Measurements from ENCODE around the gene S100A8.
"Not testable (repeated sequence)": the region's sequence is repeated elsewhere in the genome, so short reads cannot be mapped to it uniquely, and the experiment has no call there.

S100A8 gene

DNA sequence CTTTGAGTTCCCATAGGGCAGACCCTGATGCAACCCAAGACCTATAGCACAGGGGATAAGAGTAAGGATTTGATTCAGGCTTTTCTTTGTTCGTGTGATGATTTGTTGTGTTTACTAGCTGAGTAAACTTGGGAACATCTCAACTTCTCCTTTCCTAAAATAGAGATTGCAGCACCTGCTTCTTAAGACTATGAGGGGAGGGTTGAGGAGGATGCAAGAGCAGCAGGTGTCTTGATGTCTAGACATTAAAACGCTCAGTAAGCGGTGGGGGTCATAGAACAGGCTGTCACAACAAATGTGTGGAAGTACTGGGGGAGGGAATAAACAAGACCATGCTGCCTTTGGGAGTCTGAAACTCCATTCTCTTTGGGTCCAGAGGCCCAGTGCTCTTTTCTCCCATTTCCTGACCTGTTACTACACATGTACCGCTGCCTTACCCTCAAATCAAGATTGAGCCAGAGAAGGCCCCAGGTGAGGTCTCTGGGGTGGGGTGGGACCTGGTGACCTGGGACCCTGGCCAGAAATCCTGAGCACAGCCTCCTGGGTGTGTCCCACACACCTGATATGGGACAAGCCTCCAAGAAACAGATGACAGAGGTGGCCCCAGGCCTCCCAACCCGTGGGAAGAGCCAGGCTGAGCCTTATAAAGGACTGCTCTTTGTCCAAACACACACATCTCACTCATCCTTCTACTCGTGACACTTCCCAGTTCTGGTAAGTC lies 25.1 kb upstream of the S100A8 start, which contains the start of gene S100A7A:
Gene S100A7A, plus strand, starts transcription at position 671 of the 721 bp plus-strand sequence. CDS start 1,563 bp downstream, outside the sequence.
- DNase-seq (ENCODE audit: low spot score), result no peak

DNA sequence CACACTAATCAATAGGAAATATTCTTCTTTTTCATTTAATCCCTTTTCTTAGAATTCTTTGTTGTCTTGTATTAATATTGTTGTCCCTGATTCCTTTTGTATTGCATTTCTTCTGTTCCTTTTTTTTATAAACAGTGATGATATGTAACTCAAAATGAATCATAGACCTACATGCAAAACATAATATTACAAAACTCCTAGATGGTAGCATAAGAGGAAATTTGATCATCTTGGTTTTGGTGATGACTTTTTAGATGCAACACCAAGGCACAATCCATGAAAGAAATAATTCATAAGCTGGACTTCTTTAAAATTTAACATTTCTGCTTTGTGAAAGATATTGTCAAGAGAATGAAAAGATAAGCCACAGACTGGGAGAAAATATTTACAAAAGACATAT lies 23.1 kb upstream of the S100A8 start:
- not testable (repeated sequence) for DNase-seq (ENCODE audit: low spot score)

- DNase-seq (ENCODE audit: low spot score), result not testable (repeated sequence)
Observed at GRCh38 chr1:153407274-153407673, 16.4 kb upstream of the S100A8 start.

DNA sequence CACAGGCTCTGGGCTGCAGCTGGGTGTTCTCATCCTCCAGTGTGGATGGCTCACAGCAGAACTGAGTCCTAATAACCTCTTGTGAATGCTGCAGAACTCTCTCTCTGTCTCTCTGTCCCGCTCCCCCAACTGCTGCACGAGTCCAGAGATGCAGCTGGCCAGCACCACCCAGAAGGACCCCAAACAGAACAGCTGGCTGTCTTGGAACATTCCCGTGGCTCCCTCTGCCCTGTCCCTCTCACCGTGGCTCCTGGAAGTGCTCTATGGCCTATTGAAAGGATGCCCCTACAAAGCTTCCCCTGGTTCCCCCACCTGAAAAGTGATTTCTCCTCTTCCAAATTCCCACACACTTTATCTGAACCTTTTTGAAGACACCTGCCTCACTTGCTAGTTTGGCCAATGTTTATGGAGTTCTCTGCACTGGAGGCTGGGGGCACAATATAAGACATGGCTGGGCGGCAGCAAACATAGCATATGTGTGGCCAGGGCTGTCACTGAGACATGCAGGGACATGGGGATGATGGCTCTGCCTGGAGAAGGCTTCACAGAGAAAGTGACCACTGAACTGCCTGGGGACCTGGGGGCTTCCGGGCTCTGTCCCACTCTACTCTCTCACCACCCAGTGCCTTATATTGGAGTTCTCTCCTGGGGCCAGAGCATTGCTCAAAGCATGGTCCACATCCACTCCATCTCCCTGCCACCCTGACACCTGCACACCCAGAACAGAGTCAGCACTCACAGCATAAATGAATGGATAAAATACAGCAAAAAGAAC lies 15.1 kb upstream of the S100A8 start:
- DNase-seq (ENCODE audit: low spot score), result not testable (repeated sequence)

DNA sequence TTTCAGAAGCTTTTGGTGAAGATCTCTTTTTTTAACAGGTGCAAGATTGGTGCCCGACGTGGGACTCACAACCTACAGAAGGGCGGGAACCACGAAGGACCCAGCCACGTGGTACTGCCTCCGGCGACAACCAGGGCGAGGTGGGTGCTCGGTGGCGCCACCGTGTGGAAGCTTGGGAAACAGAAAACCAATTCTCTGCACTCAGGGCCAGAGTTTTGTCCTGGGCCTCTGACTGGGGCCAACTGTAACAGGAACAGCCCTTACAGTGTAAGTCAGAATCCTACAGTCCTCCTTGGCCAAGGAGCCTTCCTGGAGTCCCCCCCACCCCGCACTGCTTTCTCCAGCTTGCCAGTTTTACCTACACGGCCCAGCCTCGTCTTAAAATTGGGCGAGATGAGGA lies 13.9 kb upstream of the S100A8 start:
- peak; percentile 41 for DNase-seq (ENCODE audit: low spot score)

DNA sequence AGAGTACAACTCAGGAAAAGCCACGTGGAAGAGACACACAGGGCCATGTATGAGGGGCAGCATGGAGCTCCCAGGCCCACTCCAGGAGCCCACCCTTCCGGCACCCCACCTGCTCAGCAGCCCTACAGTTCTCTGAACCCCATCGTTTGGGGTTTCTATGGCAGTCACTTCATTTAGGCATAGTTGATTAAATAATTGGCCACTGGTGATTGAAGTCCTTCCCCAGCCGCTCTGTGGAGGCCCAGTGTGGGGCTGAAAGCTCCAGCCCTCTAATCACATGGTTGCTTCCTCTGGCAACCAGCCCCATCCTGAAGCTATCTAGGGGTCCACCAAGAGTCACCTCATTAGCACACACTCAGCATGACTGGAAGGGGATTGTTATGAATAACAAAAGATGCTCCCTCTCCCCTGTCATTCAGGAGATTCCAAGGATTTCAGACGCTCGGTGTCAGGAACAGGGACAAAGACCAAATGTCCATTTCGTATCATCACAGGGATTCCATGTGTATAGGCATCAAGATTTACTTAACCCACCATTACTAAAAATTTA lies 13.3 kb upstream of the S100A8 start:
- DNase-seq (ENCODE audit: low spot score), result no peak

DNA sequence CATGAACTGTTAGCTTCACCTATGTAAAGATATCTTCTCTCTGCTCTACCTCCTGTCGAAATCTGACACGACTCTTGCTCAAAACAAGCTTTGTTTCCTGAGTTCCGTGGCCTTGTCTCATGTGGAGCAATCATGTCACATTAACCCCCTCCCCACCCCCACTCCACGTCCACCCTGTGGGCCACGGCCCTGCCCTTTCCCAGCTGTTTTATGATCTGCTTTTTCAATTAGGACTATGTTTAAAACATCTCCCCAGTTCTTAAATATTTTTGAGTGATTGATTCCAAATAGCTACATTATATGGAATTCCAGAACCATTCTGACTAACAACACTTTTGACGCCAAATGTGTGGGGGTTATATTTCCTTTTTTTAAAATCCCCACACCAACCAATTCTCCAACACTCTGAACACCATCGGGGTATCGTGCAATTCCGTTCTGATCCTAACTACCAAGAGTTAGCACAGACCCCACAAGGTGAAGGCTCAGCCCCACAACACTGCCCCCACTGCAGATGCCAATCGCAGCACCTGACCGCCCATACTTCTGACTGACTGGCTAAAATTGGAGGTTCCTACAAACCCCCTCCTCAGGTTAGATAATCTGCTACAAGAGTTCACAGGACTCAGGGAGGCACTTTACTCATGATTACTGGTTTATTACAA lies 12.7 kb upstream of the S100A8 start:
- DNase-seq (ENCODE audit: low spot score), result no peak

- no peak for DNase-seq (ENCODE audit: low spot score)
Observed at GRCh38 chr1:153402226-153402625, 11.4 kb upstream of the S100A8 start.

DNA sequence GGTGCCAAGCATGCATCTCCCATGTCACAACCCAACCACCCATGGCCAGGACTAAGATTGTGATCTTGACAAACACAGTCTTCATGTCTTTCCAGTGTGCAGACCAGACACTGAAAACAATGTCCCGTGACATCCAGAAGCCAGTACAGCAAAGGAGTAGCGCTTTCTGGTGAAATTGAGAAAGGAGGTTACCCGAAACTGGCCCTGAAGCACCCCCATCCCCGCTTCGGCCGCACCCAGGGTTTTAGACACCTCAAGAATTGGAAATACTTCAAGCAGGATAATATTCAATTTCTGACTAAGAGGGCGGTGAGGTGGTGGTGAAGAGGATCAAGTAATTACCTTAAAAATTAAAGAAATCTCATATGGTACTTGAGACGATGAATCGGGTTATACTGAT lies 10.6 kb upstream of the S100A8 start:
- DNase-seq (ENCODE audit: low spot score), result no peak

DNA sequence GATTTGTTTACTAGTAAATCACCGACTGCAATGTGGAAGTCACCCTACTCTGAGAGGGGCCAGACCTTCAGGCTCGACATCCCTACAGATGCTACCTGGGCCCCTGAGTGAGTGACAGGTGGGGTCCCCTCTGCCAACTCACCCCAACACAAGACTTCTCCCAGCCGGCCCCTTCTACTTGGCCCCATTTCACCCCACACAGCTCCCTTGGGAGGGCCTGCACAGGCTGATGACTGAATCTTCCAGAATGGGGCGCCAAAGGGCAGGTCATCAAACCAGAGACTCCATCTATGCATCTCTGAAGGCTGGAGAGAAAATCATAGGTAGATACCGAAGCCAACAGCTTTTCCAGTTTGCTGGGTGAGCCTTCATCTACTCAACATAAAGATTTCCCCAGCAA lies 9.4 kb upstream of the S100A8 start:
- no peak for DNase-seq (ENCODE audit: low spot score)

DNA sequence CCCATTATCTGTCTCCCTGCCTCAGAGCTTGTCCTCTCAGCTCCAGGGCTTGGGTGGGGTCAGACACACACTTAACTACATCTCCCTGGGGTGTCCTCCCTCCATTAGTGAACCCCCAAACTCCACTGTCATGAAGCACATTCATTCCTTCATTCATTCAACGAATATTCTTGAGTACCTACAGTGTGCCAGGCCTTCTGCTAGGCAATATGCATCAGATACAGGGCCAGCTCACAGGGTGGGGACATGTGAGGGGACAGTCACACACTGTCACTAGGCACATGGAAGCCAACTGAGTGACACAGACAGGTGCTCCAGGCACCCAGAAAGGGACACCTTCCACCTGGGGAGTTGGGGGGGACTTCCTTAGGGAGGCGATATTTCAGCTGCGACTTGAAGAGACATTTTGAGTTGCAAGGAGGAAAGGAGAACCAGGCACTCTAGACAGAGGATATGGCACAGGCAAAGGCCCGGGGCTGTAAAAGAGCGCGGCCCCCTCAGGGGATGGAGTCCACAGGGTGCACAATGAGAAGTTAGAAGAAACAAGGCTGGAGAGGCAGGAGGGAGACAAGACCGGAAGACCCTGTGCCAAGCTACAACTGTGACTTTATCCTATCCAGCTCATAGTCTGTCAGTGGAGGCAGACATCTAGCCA lies 8.7 kb upstream of the S100A8 start:
- no peak for DNase-seq (ENCODE audit: low spot score)

- no peak for DNase-seq (ENCODE audit: low spot score)
Observed at GRCh38 chr1:153397924-153398651, 7.2 kb upstream of the S100A8 start.

DNA sequence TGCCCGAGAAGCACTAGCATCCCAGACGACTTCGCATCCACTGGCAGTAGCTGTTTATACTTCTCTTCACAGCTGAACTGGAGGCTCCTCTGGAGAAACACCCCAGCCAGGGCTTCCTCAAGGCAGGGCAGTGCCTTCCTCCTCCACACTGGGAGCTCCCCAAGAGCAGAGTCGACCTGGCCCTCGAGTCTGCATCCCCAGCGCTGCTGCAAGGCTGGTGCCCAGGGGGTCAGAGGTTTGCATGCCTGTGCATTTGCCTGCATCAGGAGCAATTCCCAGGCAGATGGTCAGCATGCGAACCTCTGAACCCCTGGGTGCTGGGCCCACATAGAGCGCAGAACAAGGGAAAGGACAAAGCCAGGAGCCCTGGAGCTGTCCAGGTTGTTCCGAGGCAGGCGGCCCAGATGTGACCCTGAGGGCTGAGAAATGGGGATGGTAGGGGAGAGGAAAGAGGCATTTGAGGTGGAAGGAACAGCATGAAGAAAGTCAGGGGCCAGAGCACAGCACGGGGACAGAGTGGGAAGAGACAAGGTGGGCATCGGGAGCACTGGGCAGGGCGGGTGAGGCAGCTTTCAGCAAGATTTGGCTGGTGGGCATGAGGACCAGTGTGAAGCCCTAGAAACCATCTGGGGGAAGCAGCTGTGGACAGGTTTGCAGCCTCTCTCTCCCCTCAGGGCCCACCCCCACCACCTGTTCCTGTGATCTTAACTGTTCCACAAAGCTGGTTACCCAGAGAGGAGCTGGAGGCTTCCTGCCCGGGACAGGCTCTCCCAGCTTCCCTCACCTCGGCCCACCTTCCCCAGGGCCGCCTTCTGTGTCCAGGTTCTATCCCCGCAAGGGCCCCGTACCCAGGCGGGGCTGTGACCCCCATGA lies 6.4 kb upstream of the S100A8 start:
- no peak for DNase-seq (ENCODE audit: low spot score)

GRCh38 chr1:153396461-153396860 lies 5.6 kb upstream of the S100A8 start:
- DNase-seq (ENCODE audit: low spot score), result no peak

DNA sequence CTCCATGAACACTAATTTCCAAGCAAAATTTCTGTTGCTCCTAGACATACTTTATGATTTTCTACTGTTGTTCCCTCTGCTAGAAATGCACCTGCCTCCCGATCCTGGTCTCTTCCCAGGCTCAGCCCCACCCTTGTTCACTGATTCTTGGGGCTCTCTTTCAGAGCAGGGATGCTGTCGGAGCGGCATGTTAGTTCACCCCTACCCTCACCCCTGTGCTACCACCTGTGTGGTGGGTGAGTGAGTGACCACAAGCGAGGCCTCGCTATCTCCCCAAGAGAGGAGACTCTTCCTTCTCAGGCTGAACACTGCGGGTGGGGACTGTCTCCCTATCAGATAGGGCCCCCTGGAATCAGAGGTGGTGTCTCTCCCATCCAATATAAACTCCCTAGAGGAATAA lies 4.9 kb upstream of the S100A8 start:
- DNase-seq (ENCODE audit: low spot score), result no peak

DNA sequence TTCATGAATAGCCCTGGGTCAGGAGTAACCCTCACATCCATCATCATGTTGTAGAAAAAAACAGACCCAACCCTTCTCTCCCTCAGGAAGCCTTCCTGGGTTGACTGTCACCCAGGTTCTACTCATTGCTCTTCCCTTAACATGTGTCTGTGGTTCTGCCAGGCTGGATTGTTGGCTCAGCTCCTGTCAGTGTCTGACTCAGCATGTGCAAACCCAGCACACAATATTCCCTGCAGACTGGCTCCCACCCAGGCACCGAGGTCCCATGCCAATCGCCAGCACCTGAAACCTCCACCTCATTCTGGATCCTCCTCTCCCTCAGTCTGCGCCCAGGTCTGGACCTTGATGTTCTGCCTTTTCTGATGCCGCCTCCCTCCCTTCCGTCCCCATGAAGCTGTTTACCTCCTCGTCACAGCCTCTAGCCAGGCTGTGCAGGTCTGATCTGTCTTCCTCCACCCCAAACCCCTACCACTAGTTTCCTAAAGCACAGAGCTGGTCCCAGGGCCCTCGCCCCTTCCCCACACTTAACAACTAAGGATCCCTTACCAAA lies 4.3 kb upstream of the S100A8 start:
- DNase-seq (ENCODE audit: low spot score), result no peak

GRCh38 chr1:153394391-153394790 lies 3.5 kb upstream of the S100A8 start:
- no peak for DNase-seq (ENCODE audit: low spot score)

DNA sequence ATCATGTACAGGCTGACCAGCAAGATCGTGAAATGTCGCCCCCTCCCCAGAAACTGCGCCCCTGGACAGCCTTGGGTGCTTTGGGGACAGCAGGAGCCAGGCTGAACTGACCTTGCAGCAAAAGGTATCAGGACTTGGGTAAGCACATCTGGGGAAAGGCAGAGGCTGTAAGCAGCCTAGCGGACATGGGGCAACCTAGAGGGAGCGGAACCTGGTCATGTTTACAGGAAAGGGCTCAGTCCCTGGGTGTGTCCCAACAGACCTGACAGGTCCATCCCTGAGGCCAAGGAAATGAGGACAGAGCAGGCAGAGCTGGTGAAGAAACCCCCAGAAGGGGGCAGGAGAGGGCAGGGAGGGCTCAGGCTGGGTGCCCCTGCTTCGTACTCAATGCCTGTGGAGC lies 3.1 kb upstream of the S100A8 start:
- DNase-seq (ENCODE audit: low spot score), result no peak

DNA sequence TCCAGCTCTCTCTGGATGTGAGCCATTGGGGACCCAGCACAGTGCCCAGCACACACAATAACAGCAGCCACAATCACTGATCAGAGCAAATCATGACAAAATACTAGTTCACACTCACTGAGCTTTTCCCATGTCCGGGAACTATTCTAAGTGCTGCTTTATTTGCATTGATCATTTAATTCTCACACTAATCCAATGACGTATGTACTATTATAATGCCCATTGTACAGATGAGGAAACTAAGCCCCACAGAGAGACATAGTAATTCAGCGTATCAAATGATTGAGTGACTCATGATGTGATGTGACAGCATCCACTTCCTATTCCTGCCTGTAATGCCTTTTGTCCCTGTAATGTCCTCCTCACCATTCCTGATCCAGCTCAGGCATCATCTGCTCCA lies 1.9 kb upstream of the S100A8 start:
- DNase-seq (ENCODE audit: low spot score), result no peak

DNA sequence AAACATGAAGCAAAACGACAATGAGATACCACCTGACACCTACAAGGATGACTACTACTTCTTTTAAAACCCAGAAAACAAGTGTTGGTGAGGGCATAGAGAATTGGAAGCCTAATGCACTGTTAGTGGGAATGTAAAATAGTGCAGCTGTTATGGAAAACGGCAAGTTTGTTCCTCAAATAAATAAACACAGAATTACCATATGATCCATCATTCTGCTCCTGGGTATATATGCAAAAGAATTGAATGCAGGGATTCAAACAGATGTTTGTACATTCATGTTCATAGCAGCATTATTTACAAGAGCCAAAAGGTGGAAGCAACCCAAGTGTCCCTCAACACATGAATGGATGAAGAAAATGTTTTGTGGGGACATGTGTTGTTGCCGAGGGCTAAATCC lies 1.4 kb upstream of the S100A8 start:
- DNase-seq (ENCODE audit: low spot score), result no peak
